GM12892 (cell line): Measurements from ENCODE around the gene PORCN.

Source experiments
- POLR2A ChIP-seq: IDR thresholded peaks from 2 replicates; pipeline ENCODE4 v1.6.1; 2011; ENCODE audit warnings: low read depth, low read length, control low read depth
- POLR2AphosphoS5 ChIP-seq: IDR thresholded peaks from 2 replicates; pipeline ENCODE4 v1.6.1; 2011; ENCODE audit warnings: low read depth, low read length, control low read depth

- TF ChIP-seq POLR2AphosphoS5 (no peak), POLR2A (no peak)
These were observed 40.5 kb upstream of the PORCN start for GRCh38 chrX:48468247-48468671.
